ENCODE data around the gene RASA2. TPM values are rescaled to one million over a fixed set of nuclear protein-coding genes. Genes with fewer than 3 reads are reported as not detected.
"Not testable (repeated sequence)": the region's sequence is repeated elsewhere in the genome, so short reads cannot be mapped to it uniquely, and the experiment has no call there.

Gene RASA2
- total RNA-seq, 4 donors from 2014 or later = 12.0 to 45.5 (median 23.3) TPM

DNA sequence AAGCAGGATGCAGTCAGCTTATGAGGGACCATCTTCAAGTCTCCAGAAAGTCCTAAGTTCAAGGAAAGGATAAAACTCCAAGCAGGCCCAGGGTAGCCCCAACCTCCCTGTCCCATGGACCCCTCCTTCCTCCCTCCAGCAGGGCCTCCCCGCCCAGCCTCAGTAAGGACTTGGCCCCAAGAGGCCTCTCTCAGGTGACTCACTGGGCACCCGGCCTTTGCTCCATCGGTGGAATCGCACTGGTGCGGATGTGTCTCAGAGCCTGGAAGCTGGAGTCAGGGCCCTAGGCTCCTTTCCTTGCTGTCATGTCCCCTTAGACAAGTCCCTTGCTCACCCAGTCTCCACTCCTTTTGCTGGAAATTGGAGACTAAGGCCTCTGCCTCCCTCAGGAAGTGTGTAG is 136.9 kb downstream of the RASA2 start:
- no peak overlapping the region for H3K4me3 ChIP-seq (replicated peaks in 1 of 3)
- no peaks in the 10 kb centered on the region for H3K27me3 ChIP-seq
- no peak for DNase-seq
- intact Hi-C loops (cut with DNase I) = no loop called here
- no peaks in the 10 kb centered on the region for H3K36me3 ChIP-seq
- H3K4me1 ChIP-seq = no peaks in the 10 kb centered on the region
- TF ChIP-seq POLR2A (IDR thresholded peaks at IDR 0.05) = no peak
- TF ChIP-seq, protein P1, sequence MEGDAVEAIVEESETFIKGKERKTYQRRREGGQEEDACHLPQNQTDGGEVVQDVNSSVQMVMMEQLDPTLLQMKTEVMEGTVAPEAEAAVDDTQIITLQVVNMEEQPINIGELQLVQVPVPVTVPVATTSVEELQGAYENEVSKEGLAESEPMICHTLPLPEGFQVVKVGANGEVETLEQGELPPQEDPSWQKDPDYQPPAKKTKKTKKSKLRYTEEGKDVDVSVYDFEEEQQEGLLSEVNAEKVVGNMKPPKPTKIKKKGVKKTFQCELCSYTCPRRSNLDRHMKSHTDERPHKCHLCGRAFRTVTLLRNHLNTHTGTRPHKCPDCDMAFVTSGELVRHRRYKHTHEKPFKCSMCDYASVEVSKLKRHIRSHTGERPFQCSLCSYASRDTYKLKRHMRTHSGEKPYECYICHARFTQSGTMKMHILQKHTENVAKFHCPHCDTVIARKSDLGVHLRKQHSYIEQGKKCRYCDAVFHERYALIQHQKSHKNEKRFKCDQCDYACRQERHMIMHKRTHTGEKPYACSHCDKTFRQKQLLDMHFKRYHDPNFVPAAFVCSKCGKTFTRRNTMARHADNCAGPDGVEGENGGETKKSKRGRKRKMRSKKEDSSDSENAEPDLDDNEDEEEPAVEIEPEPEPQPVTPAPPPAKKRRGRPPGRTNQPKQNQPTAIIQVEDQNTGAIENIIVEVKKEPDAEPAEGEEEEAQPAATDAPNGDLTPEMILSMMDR (IDR thresholded peaks at IDR 0.05) = no peak
- H3K27ac ChIP-seq = no peak overlapping the region
- WGBS, 2 donors = 75 to 78% methylated on average over 4 to 5 of the region's 5 CpGs
- H3K9me3 ChIP-seq = no peaks in the 10 kb centered on the region

DNA sequence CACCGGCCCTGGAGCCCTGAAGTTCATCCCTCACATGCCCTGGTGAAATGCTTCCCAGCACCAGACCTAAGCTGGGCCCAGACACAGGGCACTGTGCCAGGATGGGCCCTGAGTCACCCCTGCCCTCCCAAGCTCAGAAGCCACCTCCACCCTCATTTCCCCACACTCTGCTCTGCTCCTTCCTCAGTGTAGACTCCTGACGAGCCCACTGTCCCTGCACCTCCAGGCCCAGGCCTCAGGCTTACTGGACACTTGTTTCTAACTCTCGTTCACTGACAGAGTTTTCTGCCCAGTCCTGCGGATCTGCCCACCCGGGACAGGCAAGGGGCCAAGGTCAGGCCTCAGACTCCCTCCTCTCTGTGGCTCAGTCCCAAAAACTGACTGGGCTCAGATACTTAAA is 138.7 kb downstream of the RASA2 start:
- Histone ChIP-seq H3K27ac (no peak overlapping the region), H3K4me1 (no peaks in the 10 kb centered on the region), H3K4me3 (replicated peaks in 1 of 3) (no peak overlapping the region), H3K36me3 (no peaks in the 10 kb centered on the region), H3K9me3 (no peaks in the 10 kb centered on the region), H3K27me3 (no peaks in the 10 kb centered on the region)
- 68 to 81% methylated on average over 2 to 4 of the region's 5 CpGs for WGBS, 2 donors
- TF ChIP-seq POLR2A (IDR thresholded peaks at IDR 0.05) = no peak
- TF ChIP-seq, protein P1 (IDR thresholded peaks at IDR 0.05) = no peak
- no peak for DNase-seq
- intact Hi-C loops (cut with DNase I) = no loop called here

DNA sequence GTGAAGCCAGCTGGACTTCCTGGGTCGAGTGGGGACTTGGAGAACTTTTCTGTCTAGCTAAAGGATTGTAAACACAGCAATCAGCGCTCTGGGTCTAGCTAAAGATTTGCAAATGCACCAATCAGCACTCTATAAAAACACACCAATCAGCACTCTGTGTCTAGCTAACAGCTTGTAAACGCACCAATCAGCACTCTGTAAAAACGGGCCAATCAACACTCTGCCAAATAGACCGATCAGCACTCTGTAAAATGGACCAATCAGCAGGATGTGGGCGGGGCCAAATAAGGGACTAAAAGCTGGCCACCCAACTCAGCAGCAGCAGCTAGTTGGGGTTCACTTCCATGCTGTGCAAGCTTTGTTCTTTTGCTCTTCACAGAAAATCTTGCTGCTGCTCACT is 141.5 kb downstream of the RASA2 start:
- DNase-seq; H3K36me3 ChIP-seq; H3K27ac ChIP-seq; H3K4me3 ChIP-seq (replicated peaks in 1 of 3); H3K27me3 ChIP-seq; H3K9me3 ChIP-seq; intact Hi-C loops (cut with DNase I); H3K4me1 ChIP-seq: not testable (repeated sequence)
- WGBS, 2 donors = 79 to 84% methylated on average over 6 of the region's 6 CpGs

DNA sequence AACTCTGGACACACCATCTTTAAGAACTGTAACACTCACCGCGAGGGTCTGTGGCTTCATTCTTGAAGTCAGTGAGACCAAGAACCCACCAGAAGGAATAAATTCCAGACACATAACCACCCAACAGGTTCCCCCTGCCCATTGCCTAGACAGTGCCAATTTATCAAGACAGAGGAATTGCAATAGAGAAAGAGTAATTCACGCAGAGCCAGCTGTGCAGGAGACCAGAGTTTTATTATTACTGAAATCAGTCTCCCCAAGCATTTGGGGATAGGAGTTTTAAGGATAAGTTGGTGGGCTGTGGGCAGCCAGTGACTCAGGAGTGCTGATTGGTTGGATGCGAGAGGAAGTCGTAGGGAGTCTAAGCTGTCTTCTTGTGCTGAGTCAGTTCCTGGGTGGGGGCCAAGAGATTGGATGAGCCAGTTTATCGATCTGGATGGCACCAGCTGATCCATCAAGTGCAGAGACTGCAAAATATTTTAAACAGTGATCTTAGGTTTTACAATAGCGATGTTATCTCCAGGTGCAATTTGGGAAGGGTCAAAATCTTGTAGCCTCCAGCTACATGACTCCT is 142.1 kb downstream of the RASA2 start:
- H3K4me3 ChIP-seq (replicated peaks in 1 of 3); H3K27ac ChIP-seq; H3K36me3 ChIP-seq; H3K4me1 ChIP-seq; intact Hi-C loops (cut with DNase I); DNase-seq; H3K27me3 ChIP-seq; H3K9me3 ChIP-seq: not testable (repeated sequence)
- 82 to 96% methylated on average over 7 of the region's 7 CpGs for WGBS, 2 donors

DNA sequence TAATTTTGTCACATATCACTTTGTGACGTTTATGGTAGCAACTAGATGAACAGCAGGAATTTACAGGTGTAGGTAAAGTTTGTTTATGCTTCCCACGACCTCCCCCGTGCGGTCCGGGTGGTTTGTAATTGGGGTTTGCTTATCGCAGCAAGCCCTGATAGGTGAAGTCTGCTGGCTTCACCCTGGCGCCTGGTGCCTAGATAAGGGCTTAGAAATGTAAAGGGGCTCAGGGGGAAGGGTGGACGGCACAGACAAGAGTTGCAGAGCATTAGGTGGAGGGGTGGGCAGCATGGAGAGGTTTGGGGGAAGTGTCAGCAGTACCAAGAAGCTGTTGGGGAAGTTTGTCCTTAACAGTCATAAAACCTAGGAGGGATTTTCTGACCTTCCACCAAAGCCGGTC is 143.1 kb downstream of the RASA2 start:
- 57 to 59% methylated on average over 9 of the region's 9 CpGs for WGBS, 2 donors
- intact Hi-C loops (cut with DNase I) = no loop called here

DNA sequence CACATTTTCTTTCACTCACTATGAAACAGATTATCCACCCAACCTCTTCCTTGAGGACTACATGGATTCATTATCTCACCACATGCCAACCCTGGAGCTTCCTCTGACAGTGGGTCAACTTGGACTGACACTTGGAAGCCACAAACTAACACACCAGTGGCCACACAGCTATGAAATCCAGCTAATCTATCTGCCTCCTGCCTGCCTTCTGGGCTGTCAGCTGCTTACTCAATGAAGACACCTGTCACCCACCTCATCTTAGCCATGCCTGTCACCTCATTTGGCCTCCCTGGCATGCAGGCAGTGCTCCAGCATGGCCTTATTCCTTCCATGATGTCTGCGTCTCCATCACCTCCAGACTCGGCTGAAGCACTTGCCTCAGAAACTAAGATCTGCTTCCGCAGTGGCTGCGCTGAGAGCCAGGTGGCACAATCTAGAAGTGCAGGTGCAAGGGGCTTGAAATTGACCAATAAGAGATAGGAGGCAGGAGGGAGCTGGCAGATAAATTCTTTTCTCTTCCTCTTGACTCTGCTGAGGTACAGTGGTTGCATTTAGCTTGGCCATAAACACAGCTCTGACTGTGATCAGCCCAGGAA is 146.1 kb downstream of the RASA2 start:
- Histone ChIP-seq H3K4me3 (replicated peaks in 1 of 3) (no peak overlapping the region), H3K27ac (no peak overlapping the region), H3K4me1 (no peaks in the 10 kb centered on the region), H3K9me3 (no peaks in the 10 kb centered on the region), H3K27me3 (no peaks in the 10 kb centered on the region), H3K36me3 (no peaks in the 10 kb centered on the region)
- intact Hi-C loops (cut with DNase I) = no loop called here
- WGBS, 2 donors = 53 to 80% methylated on average over 4 of the region's 4 CpGs
- DNase-seq = no peak
- TF ChIP-seq, protein P1 (IDR thresholded peaks at IDR 0.05) = no peak
- no peak for TF ChIP-seq POLR2A (IDR thresholded peaks at IDR 0.05)

More for the DNA sequence above, 143.1 kb downstream of the RASA2 start:
- Histone ChIP-seq H3K27ac (no peak overlapping the region), H3K36me3 (no peaks in the 10 kb centered on the region), H3K4me1 (no peaks in the 10 kb centered on the region), H3K4me3 (replicated peaks in 1 of 3) (no peak overlapping the region), H3K27me3 (no peaks in the 10 kb centered on the region), H3K9me3 (no peaks in the 10 kb centered on the region)
- TF ChIP-seq, protein P1 (IDR thresholded peaks at IDR 0.05) = no peak
- no peak for TF ChIP-seq POLR2A (IDR thresholded peaks at IDR 0.05)
- DNase-seq = no peak
